ENCODE data around the gene CTNNA1.

DNA sequence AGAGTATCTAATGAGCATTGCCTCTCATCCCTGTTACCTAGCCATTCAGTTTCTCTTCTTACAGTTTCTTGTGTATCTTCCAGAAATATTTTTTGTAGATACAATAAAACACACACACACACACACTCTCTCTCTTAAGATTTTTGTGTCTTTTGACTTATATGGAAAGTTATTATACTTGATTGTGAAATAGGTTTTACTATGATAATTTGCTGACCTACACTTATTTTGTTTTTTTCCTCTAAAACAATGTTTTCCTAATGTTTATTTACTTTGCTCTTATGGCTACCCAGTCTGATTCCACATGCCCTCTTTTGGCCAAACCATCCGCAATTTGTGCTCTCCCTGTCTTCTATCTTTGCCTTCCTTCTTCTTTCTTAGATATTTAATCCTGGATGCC lies 96.7 kb downstream of the CTNNA1 start:
- TF ChIP-seq EZH2 (IDR thresholded peaks at IDR 0.05; ENCODE audit: insufficient read depth, poor library complexity, severe bottlenecking) (no peak), EZH2phosphoT487 (IDR thresholded peaks at IDR 0.05; ENCODE audit: insufficient read depth, low read depth) (no peak)
